ENCODE results near the gene UVRAG. TPM values are rescaled to one million over a fixed set of nuclear protein-coding genes. Genes with fewer than 3 reads are reported as not detected.

UVRAG gene
- total RNA-seq, 1 experiment from 2014 or later: 29.5 TPM

DNA sequence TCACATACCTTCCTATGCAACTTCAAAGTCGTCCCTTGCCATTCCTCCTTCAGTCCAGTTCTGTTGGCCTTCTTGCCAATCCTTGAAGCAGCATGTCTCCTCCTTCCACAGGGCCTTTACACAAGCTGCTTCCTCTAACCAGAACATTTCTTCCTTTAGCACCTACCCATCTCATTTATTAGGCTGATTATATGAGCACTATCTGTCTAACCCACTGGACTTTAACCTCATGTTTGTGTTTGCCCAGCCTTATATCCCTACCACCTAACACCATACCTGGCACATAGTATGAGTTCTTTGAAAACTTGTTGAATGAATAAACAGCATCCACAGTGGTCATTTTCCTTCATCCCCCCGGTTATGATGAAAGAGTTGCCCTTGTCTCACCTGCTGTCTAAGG lies 236.9 kb downstream of the UVRAG start:
- Histone ChIP-seq H3K36me3 (ENCODE audit: control insufficient read depth, insufficient read depth, low read length) (no peaks in the 10 kb centered on the region), H3K4me1 (ENCODE audit: control insufficient read depth, insufficient read depth, low read length) (no peaks in the 10 kb centered on the region), H3K27me3 (ENCODE audit: control insufficient read depth, insufficient read depth, low read length) (no peaks in the 10 kb centered on the region), H3K4me3 (ENCODE audit: low read depth in 2 of 2, low read length in 2 of 2) (no peak overlapping the region), H3K27ac (ENCODE audit: low read length) (no peak overlapping the region), H3K9me3 (ENCODE audit: control insufficient read depth, insufficient read depth, low read depth, low read length) (peaks cover 5% of the 10 kb centered on the region; the same call in 1 of the 2 replicates)
- intact Hi-C loops (cut with micrococcal nuclease; ENCODE audit: unreplicated experiment) (no loop called here), in situ Hi-C loops (cut with HindIII; ENCODE audit: low pct_unique_long_range_greater_than_20kb, low sequenced_read_pairs) (no loop called here)
- ATAC-seq (no peak), DNase-seq (ENCODE audit: low read depth, low spot score) (no peak)
- TF ChIP-seq POLR2AphosphoS5 (IDR thresholded peaks at IDR 0.05; ENCODE audit: low read depth, low read length) (no peak), SIN3A (IDR thresholded peaks at IDR 0.05; ENCODE audit: borderline replicate concordance, insufficient read depth, low read depth, low read length) (no peak), TCF7L2 (IDR thresholded peaks at IDR 0.05; ENCODE audit: low read depth, low read length) (no peak), CTCF (IDR thresholded peaks at IDR 0.05) (no peak)
- TF ChIP-seq, protein P1, sequence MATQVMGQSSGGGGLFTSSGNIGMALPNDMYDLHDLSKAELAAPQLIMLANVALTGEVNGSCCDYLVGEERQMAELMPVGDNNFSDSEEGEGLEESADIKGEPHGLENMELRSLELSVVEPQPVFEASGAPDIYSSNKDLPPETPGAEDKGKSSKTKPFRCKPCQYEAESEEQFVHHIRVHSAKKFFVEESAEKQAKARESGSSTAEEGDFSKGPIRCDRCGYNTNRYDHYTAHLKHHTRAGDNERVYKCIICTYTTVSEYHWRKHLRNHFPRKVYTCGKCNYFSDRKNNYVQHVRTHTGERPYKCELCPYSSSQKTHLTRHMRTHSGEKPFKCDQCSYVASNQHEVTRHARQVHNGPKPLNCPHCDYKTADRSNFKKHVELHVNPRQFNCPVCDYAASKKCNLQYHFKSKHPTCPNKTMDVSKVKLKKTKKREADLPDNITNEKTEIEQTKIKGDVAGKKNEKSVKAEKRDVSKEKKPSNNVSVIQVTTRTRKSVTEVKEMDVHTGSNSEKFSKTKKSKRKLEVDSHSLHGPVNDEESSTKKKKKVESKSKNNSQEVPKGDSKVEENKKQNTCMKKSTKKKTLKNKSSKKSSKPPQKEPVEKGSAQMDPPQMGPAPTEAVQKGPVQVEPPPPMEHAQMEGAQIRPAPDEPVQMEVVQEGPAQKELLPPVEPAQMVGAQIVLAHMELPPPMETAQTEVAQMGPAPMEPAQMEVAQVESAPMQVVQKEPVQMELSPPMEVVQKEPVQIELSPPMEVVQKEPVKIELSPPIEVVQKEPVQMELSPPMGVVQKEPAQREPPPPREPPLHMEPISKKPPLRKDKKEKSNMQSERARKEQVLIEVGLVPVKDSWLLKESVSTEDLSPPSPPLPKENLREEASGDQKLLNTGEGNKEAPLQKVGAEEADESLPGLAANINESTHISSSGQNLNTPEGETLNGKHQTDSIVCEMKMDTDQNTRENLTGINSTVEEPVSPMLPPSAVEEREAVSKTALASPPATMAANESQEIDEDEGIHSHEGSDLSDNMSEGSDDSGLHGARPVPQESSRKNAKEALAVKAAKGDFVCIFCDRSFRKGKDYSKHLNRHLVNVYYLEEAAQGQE (IDR thresholded peaks at IDR 0.05; ENCODE audit: insufficient read depth in 1 of 2, low read depth in 2 of 2, low read length in 1 of 2): no peak
- BruUV-seq (replicated peaks): no TSS peak
- POLR2A ChIA-PET: no interaction called here
- CTCF ChIA-PET: no interaction called here

GRCh38 chr11:76054330-76054729 lies 239.3 kb downstream of the UVRAG start:
- ChIA-PET POLR2A (no interaction called here), CTCF (no interaction called here)
- ATAC-seq: no peak

GRCh38 chr11:76056876-76057275 lies 241.9 kb downstream of the UVRAG start:
- ATAC-seq (no peak), DNase-seq (ENCODE audit: low read depth, low spot score) (no peak)
- no peak overlapping the region for H3K4me3 ChIP-seq (ENCODE audit: low read depth in 2 of 2, low read length in 2 of 2)
- H3K27ac ChIP-seq (ENCODE audit: low read length): no peak overlapping the region
- intact Hi-C loops (cut with micrococcal nuclease; ENCODE audit: unreplicated experiment): no loop called here
- no peaks in the 10 kb centered on the region for H3K9me3 ChIP-seq (ENCODE audit: control insufficient read depth, insufficient read depth, low read depth, low read length)
- POLR2A ChIA-PET: no interaction called here
- no peak for TF ChIP-seq POLR2AphosphoS5 (IDR thresholded peaks at IDR 0.05; ENCODE audit: low read depth, low read length)
- TF ChIP-seq, protein P1 (IDR thresholded peaks at IDR 0.05; ENCODE audit: insufficient read depth in 1 of 2, low read depth in 2 of 2, low read length in 1 of 2): no peak
- no peak for TF ChIP-seq CTCF (IDR thresholded peaks at IDR 0.05)
- no peak for TF ChIP-seq SIN3A (IDR thresholded peaks at IDR 0.05; ENCODE audit: borderline replicate concordance, insufficient read depth, low read depth, low read length)
- no peak for TF ChIP-seq TCF7L2 (IDR thresholded peaks at IDR 0.05; ENCODE audit: low read depth, low read length)
- no peaks in the 10 kb centered on the region for H3K27me3 ChIP-seq (ENCODE audit: control insufficient read depth, insufficient read depth, low read length)
- in situ Hi-C loops (cut with HindIII; ENCODE audit: low pct_unique_long_range_greater_than_20kb, low sequenced_read_pairs): no loop called here
- CTCF ChIA-PET: no interaction called here
- H3K4me1 ChIP-seq (ENCODE audit: control insufficient read depth, insufficient read depth, low read length): no peaks in the 10 kb centered on the region
- H3K36me3 ChIP-seq (ENCODE audit: control insufficient read depth, insufficient read depth, low read length): no peaks in the 10 kb centered on the region
- BruUV-seq (replicated peaks): no TSS peak

More at GRCh38 chr11:76054330-76054729, 239.3 kb downstream of the UVRAG start:
- H3K9me3 ChIP-seq (ENCODE audit: control insufficient read depth, insufficient read depth, low read depth, low read length): no peaks in the 10 kb centered on the region
- intact Hi-C loops (cut with micrococcal nuclease; ENCODE audit: unreplicated experiment) (no loop called here), in situ Hi-C loops (cut with HindIII; ENCODE audit: low pct_unique_long_range_greater_than_20kb, low sequenced_read_pairs) (no loop called here)
- no TSS peak for BruUV-seq (replicated peaks)
- no peak overlapping the region for H3K27ac ChIP-seq (ENCODE audit: low read length)
- H3K36me3 ChIP-seq (ENCODE audit: control insufficient read depth, insufficient read depth, low read length): no peaks in the 10 kb centered on the region
- no peak for DNase-seq (ENCODE audit: low read depth, low spot score)
- no peaks in the 10 kb centered on the region for H3K4me1 ChIP-seq (ENCODE audit: control insufficient read depth, insufficient read depth, low read length)
- TF ChIP-seq SIN3A (IDR thresholded peaks at IDR 0.05; ENCODE audit: borderline replicate concordance, insufficient read depth, low read depth, low read length): no peak
- no peak for TF ChIP-seq TCF7L2 (IDR thresholded peaks at IDR 0.05; ENCODE audit: low read depth, low read length)
- no peak overlapping the region for H3K4me3 ChIP-seq (ENCODE audit: low read depth in 2 of 2, low read length in 2 of 2)
- no peaks in the 10 kb centered on the region for H3K27me3 ChIP-seq (ENCODE audit: control insufficient read depth, insufficient read depth, low read length)

Measured in Panc1 (cell line).